SK-N-DZ (cell line): ENCODE results near the gene HCN3.

Experiments used
- DNase-seq: peaks from one replicate; pipeline ENCODE4 v3.0.0-alpha.2; 2015; ENCODE audit warnings: low spot score

The HCN3 gene

GRCh38 chr1:155334962-155335361, 57.7 kb downstream of the HCN3 start:
- DNase-seq = no peak
